GF-D8 (cell line): ENCODE measurements around the gene LGALS7B.
A peak's percentile ranks its signal among the peaks of the same experiment; 100 is the strongest.
"Not testable (repeated sequence)": the region's sequence is repeated elsewhere in the genome, so short reads cannot be mapped to it uniquely, and the experiment has no call there.

Experiments used
- DNase-seq: peaks from one replicate; lab custom pipeline; 2025; lab: John Stamatoyannopoulos, UW

Gene LGALS7B

DNA sequence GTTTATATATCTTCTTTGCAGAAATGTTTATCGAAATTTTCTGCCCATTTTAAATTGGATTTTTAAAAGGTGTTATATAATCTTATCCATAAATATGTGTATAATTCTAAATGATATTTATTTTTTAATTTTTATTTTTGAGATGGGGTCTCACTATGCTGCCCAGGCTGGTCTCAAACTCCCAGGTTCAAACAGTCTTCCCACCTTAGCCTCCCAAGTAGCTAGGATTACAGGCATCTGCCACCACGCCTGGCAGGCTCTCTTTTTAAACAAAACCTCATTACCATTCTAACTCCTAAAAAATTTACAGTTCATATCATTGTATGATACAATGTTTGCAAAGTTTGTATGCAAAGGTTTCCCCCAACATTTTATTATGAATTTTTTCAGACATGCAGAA, 7.2 kb downstream of the LGALS7B start:
- no peak for DNase-seq

DNA sequence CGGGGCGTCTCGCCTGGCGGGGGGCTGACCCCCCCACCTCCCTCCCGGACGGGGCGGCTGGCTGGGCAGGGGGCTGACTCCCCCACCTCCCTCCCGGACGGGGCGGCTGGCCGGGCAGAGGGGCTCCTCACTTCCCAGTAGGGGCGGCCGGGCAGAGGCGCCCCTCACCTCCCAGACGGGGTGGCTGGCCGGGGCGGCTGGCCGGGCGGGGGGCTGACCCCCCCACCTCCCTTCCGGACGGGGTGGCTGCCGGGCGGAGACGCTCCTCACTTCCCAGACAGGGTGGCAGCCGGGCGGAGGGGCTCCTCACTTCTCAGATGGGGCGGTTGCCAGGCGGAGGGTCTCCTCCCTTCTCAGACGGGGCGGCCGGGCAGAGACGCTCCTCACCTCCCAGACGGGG, 8.8 kb downstream of the LGALS7B start:
- not testable (repeated sequence) for DNase-seq

DNA sequence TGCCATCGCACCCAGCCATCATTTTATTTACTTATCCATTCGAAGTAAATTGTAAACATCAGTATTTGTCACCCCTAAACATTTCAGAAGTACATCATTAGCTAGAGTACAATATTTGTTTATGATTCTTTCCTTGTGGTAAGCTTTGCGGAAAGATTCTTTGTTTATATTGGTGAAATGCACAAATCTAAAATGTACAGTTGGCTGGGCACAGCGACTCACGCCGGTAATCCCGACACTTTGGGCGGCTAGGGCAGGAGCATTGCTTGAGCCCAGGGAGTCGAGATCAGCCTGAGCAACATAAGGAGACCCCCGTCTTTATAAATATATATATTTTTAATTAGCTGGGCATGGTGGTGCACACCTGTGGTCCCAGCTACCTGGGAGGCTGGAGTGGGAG, 10.1 kb downstream of the LGALS7B start:
- DNase-seq: no peak

DNA sequence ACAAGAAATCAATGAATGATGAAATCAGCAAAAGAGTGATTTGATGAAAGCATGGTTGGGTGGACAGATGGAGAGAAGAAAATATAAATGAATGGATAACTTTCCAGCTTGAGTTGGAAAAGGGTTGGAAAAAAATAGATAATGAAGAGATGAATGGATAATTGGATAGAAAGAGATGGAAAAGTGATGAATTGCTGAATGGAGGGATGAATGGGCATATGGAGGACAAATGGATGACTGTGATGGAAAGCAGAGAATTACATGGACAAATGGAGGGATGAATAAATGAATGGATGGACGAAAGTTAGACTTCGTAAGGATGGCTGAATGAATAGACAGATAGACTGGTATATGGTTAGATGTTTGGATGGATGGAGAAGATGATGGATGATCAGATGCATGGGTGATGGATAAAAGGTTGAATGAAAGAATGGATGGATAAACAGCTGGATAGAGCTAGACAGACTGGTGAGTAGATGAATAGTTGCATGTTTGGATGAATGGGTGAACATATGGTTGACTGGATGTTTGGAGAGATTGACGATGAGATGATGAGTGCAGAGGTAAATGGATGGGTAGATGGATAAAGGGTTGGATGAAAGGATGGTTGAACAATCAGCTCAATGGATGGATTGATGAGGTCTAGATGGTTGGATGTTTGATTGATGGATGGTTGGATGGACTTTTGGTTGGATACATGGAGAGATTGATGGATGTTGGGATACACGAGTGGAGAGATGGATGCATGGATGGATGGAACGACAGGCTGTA, 11.8 kb downstream of the LGALS7B start:
- no peak for DNase-seq

DNA sequence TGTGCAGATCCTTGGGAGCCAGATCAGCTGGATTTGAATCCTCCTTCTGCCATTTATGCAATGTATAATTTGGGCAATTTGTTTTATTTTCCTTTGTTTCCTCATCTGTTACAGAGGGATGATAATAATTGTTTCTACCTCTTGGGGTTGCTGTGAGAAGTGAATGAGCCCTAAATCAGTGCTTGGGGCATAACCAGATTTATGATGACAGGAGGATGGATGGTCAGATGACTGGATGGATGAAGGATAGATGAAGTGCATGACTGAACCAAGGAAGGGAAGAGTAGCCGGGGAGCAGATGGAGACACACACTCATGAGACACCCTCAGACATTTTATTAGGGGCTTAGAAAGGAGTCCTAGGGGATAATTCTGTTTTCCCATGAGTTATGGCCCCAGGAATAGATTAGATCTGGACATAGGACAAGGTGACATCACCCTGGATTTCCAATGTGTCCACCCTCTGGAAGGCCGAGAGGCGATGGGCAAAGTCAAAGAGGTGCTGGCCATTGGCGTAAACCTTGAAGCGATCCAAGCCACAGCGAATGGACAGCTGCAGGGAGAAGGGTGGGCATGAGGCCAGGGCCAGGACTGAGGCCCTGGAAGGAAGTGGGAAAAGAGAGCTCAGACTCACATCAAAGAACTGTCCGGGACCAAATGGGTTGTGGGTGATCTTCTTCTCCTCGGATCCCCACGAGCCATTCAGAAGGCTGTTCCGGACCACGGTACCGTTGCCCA, 12.5 kb downstream of the LGALS7B start:
- no peak for DNase-seq

DNA sequence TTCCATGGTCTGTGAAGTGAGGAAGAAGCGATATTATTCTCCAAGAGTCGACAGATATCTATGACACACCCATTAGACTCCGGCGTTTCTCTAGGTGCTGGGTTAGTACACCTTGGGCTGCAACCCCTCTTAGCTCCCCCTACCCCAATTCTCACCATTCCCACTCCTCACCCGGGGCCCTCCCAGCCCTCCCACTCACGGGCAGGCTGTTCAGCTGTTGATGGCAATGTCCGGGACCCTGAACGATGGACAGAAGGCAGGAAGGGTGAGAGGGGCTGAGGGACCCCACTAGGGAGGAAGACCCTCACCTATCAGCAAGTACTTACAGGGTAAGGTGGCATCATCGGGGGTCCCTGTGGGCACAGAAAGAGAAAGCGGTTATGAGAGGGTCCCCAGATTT, 14.5 kb downstream of the LGALS7B start:
- DNase-seq: no peak

DNA sequence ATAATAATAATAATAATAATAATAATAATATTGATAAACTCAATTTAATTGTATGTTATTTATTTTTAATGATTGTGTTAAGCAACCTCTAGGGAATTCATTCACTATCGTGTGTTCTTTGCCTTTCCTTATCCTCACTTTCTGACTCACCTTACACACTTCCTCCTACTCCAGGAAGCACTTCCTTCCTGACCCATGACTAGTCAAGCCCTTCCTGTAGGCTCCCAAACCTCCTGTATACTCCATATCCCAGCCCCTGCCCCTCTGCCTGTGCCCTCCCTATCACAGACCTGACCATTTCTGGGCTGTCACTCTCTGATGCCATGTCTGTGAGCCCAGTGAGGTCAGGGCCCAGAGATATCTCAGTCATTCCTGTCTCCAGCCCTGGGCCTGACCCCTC, 16.2 kb downstream of the LGALS7B start:
- no peak for DNase-seq

DNA sequence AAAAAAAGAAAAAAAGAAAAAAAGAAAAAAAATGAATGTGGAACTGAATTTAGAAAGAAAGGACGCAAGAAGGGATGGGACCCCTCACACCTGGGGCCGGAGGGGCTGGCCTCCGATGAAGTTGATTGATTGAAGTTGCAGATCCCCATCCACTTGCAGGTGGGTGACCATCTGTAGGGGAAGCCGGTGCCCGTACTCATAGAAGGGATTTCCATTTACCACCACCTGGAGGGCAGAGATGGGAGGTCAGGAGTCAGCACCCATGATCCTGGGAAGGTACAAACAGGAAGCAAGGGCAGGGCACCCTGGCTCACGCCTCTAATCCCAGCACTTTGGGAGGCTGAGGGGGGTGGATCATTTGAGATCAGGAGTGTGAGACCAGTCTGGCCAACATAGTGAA, 17.4 kb downstream of the LGALS7B start:
- no peak for DNase-seq

DNA sequence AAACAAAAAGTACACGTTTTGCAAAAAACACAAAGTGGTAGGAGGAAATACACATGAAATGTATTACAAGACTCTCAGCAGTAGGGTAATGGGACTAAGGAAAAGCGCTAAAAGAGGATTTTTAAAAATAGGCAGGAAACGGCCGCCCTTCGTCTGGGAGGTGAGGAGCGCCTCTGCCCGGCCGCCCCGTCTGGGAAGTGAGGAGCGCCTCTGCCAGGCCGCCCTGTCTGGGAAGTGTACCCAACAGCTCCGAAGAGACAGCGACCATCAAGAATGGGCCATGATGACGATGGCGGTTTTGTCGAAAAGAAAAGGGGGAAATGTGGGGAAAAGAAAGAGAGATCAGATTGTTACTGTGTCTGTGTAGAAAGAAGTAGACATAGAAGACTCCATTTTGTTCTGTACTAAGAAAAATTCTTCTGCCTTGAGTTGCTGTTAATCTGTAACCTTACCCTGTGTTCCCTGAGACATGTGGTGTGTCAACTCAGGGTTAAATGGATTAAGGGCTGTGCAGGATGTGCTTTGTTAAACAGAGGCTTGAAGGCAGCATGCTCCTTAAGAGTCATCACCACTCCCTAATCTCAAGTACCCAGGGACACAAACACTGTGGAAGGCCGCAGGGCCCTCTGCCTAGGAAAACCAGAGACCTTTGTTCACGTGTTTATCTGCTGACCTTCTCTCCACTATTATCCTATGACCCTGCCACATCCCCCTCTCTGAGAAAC, 18.5 kb downstream of the LGALS7B start:
- not testable (repeated sequence) for DNase-seq

DNA sequence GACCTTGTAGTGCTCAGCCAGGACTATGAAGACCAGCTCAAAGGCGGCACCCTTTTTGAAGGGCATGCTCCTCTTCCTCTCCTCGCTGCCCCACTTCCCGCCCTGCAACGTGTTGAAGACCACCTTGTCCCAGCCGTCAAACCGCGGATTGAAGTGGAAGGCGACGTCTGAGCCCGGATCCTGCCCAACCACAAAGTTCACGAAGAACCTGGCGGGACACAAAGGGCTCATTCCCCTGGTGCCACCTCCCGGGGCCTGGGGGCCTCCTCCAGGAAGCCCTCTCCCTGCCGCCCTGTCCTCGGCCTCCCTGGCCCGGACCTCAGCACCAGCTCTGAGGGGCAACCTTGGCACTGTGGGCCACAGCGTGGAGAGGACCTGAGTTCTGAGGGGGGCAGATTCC, 19.7 kb downstream of the LGALS7B start:
- no peak for DNase-seq

DNA sequence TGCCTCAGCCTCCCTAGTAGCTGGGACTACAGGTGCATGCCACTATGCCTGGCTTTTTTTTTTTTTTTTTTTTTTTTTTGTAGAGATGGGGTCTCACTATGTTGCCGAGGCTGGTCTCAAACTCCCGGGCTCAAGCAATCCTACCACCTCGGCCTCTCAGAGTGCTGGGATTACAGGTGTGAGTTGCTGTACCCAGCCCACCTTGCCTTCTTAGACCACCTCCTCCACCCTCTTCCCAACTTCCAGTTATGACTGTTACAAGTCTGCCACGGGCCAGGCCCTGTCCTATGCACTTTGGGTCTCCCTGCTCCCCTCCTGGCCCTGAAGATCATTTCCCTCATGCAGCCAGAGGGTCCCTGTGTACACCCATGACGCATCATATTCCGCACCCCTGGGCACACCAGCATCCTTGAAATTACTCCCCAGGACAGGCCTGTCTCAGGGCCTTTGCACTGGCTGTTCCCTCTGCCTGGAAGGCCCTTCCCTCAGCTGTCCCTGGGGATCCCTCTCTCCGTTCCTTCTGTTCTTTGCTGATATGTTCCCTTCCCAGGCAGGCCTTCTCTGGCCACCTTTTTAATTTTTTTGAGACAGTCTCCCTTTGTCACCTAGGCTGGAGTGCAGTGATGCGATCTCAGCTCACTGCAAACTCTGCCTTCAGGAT, 20.7 kb downstream of the LGALS7B start:
- no peak for DNase-seq

DNA sequence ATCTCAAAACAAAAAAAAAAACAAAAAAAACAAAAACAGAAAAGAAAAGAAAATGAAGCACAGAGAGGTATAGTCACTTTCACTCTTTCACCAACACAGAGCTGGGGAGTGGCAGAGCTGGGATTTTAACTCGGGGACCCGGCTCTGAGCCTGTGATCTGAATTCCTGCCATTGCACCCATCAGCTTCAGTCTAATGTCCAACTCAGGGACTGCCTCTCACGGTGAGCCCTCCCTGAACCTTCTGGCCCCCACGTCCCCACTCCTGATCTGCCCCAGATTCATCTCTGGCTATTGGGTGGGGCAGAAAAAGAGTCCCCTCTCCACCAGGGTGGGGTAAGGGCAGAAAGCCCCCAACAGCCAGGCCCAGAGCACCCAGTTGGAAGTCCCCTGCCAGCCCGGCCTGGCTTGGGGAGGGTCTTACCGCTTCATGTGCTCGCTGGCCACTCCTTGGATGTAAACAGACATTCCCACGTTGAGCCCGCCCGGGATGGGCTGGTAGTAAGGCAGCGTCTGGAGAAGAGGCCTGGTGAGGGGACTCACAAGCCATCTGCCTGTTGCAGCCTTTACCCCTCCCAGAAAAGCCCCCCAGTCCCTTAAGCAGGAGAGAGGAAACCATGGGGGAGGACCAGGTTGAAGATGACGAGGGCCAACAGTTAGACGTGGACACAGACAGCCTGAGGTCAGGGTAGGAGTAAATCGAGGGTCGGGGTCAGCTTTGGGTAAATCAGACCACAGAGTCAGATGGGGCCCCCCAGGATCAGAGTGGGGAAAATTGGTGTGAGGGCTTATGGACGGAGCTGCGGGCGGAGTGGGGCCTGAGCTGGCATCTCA, 23.2 kb downstream of the LGALS7B start:
- DNase-seq: no peak

DNA sequence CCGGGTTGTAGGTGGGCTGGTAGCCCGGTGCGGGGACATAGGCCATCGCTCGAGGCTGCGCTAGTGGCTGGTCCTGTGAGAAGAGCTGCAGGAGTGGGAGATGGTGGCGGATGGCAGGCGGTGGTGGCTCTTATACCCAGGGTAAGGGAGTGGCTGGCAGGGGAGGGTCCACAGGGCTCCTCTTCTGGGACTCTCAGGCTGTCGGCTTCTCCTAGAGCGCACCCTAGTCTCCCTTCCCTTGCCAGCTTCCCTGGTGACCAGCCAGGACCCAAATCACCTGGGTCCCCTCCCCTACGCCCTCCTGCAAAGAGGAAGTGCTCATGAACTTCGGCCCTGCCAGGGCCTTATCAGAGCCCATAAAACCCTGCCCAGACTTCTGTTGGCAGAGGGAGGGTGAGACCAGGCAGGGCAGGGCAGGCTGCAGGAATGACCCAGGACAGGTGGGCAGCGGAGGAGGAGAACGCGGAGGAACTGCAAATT, 23.9 kb downstream of the LGALS7B start, which contains the start of gene LGALS4:
Gene LGALS4, minus strand, starts transcription at position 105 of the 480 bp plus-strand sequence. Its CDS starts 59 bp downstream, at position 46.
- peak; percentile 24 for DNase-seq

DNA sequence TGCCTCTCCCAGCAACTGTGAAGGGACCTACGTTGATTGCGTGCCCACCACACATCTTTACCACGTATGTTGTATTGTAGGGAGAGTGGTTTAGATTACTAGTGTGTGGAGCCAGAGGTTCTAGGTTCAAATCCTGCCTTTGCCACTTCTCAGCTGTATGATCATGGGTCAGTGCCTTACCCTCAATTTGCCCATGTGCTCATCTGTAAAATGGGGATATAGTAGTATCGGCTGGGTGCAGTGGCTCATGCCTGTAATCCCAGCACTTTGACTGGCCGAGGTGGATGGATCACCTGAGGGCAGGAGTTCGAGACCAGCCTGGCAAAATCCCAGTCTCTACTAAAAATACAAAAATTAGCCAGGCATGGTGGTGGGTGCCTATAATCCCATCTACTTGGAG, 24.3 kb downstream of the LGALS7B start:
- DNase-seq: no peak

DNA sequence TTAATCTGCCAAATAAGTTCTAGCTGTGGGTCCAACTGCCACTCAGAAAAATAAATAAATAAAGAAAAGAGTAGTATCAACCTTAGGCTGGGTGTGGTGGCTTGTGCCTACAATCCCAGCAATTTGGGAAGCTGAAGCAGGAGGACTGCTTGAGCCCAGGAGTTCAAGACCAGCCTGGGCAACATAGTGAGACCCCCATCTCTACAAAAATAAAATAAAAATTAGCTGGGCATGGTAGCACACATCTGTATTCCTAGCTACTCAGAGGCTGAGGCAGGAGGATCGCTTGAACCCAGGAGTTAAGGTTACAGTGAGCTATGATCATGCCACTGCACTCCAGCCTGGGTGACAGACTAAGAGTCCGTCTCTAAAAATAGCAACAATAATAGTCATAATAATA, 24.9 kb downstream of the LGALS7B start:
- not testable (repeated sequence) for DNase-seq

DNA sequence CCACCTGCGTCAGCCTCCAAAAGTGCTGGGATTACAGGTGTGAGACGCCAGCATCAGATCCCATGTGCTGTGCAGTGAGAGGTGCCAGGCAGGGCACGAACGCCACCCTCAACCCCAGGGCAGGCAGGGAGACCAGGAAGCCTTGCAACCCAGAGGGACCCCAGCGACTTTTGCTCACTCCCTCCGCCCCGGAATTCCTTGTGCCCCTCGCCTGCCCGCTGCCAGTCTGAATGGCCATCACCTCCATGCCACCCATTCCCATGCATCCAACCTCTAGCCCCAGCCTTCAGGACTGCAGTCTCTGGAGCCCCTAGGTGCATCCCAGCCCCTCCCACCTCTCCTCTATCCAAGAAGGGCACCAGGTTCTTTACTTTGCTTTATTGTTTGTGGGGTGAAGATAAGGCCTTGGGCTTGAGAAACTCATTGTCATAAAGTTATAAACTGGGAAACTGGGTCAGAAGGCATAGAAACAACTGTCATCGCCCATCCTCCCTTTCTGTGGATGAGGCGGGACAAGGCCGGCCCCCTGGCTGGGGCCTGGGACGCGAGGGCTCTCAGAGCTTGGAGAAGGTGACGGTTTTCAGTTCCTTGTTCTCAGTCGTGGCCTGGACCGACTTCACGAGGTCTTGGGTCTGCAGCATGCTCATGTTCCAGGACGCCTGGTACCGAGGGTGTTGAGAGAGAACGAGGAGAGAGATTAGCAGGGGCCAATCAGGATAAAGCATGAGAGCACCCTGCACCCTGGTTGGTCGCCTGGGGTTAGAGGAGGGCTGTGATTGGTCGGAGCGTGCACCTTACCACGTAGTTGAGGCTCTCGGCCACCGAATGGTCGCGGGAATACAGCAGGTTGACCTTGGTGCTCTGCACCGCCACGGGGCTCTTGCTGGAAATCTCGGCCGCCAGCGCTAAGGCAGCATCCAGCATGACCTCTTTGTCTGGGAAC, 26.3 kb downstream of the LGALS7B start:
- DNase-seq: no peak

DNA sequence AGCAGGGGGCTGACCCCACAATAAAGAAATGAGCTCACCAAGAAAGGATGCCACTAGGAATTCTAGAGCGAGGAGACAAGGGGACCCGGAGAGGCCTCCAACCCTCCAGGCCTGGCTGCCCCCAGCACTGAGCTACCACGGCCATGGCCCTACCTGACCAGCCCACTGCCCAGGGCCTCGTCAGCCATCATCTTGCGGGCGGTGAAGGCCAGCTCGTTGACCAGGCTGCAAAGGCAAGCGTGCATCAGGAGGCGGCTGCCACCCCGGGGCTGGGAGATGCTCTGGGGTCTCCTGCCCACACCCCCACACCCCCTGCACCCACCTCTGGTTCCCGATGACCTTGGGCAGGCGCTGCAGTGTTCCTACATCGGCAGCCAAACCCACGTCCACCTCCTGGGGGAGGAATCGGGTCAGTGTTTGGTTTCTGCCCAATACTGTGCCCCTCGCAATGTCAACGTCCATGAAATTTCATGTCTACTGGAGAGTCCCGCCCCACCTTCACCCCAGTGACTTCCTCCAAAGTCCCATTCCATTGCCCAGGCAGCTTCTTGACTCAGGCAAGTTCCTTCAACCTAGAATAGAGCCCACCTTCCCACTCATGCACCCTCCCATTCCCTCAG, 27.2 kb downstream of the LGALS7B start:
- DNase-seq: no peak

DNA sequence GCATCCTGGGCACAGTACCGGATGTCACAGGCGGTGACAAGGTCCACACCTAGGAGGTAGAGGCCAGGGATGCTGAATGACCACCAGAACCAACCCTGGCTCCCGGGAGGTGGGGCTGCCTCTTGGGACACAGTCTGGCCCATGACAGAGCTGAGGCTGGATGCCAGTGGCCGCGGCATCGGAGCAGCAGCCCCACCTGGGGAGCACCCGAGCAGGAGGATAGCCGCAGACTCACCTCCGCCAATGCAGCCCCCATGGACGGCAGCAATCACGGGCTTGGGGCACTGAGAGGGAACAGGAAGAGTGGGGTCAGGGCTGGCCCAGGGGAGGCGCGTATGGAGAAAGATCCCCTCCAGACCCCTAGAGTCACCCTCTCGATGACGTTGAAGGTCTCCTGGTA, 28.1 kb downstream of the LGALS7B start:
- DNase-seq: no peak

DNA sequence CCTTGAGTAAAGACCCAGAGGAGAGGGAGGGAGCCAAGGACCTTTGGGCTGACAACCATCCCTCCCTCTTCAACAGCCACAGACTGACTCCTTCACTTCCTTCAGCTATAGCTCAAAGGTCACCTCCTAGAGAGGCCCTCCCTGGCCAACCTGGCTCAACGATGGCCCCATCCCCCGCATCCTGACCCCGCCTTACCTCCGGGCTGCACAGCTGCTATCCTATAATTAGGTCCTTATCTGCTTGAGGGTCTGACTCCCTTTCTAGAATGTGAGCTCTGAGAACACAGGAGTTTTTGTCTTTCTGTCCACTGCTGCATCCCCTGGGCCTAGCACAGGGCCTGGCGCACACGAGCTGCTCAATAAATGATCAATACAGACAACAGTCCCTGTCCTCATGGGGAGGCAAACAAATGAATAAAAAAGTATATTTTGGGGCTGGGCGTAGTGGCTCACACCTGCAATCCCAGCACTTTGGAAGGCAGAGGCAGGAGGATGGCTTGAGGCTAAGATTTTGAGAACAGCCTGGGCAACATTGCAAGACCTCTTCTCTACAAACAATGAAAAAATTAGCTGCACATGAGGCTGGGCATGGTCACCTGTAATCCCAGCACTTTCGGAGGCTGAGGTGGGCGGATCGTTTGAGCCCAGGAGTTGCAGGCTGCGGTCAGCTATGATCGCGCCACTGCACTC, 30.4 kb downstream of the LGALS7B start:
- DNase-seq: no peak
